ENCODE data around the gene NINJ1. TPM values are rescaled to one million over a fixed set of nuclear protein-coding genes. Genes with fewer than 3 reads are reported as not detected.
A peak's percentile ranks its signal among the peaks of the same experiment; 100 is the strongest.

NINJ1 gene
- 53.5 TPM for total RNA-seq

GRCh38 chr9:93134015-93134739 lies at the start of gene NINJ1:
TSS of gene NINJ1 (minus strand) at chr9:93134251. CDS start at chr9:93134217, 34 bp downstream.
- ATAC-seq: peak; percentile 77
- intact Hi-C loops (cut with DNase I): no loop called here
- DNase-seq (ENCODE audit: low spot score): peak; percentile 86

- intact Hi-C loops (cut with DNase I): no loop called here
- ATAC-seq (no peak), DNase-seq (ENCODE audit: low spot score) (no peak)
These were observed 49.1 kb upstream of the NINJ1 start for GRCh38 chr9:93183131-93183662.

- intact Hi-C loops (cut with DNase I): no loop called here
- ATAC-seq: no peak
- DNase-seq (ENCODE audit: low spot score): no peak
These were observed 48.5 kb upstream of the NINJ1 start for GRCh38 chr9:93182572-93182971.

GRCh38 chr9:93181672-93182435 lies 47.8 kb upstream of the NINJ1 start:
- intact Hi-C loops (cut with DNase I): no loop called here
- DNase-seq (ENCODE audit: low spot score) (no peak), ATAC-seq (no peak)

GRCh38 chr9:93180938-93181337 lies 46.9 kb upstream of the NINJ1 start:
- intact Hi-C loops (cut with DNase I): no loop called here
- DNase-seq (ENCODE audit: low spot score) (no peak), ATAC-seq (no peak)

- DNase-seq (ENCODE audit: low spot score) (no peak), ATAC-seq (no peak)
- intact Hi-C loops (cut with DNase I): no loop called here
These were observed 45.1 kb upstream of the NINJ1 start for GRCh38 chr9:93178851-93179786.

- DNase-seq (ENCODE audit: low spot score): no peak
- intact Hi-C loops (cut with DNase I): no loop called here
- ATAC-seq: peak; percentile 46
These were observed 43.6 kb upstream of the NINJ1 start for GRCh38 chr9:93177676-93178075.

- no peak for DNase-seq (ENCODE audit: low spot score)
- ATAC-seq: no peak
- intact Hi-C loops (cut with DNase I): no loop called here
These were observed 40.9 kb upstream of the NINJ1 start for GRCh38 chr9:93174976-93175375.

- intact Hi-C loops (cut with DNase I): no loop called here
- ATAC-seq: no peak
- DNase-seq (ENCODE audit: low spot score): no peak
These were observed 39.5 kb upstream of the NINJ1 start for GRCh38 chr9:93173365-93174051.

- no peak for ATAC-seq
These were observed 38.8 kb upstream of the NINJ1 start for GRCh38 chr9:93172666-93173364.

GRCh38 chr9:93171261-93171990 lies 37.4 kb upstream of the NINJ1 start:
- no peak for DNase-seq (ENCODE audit: low spot score)
- ATAC-seq: no peak
- intact Hi-C loops (cut with DNase I): no loop called here

More at GRCh38 chr9:93172666-93173364, 38.8 kb upstream of the NINJ1 start:
- no peak for DNase-seq (ENCODE audit: low spot score)
- intact Hi-C loops (cut with DNase I): no loop called here

GRCh38 chr9:93170571-93170970 lies 36.5 kb upstream of the NINJ1 start:
- ATAC-seq: no peak
- no peak for DNase-seq (ENCODE audit: low spot score)
- intact Hi-C loops (cut with DNase I): no loop called here

GRCh38 chr9:93169444-93169843 lies 35.4 kb upstream of the NINJ1 start:
- no peak for ATAC-seq
- intact Hi-C loops (cut with DNase I): no loop called here

GRCh38 chr9:93168581-93168980 lies 34.5 kb upstream of the NINJ1 start:
- intact Hi-C loops (cut with DNase I): no loop called here
- ATAC-seq (no peak), DNase-seq (ENCODE audit: low spot score) (no peak)

More at GRCh38 chr9:93169444-93169843, 35.4 kb upstream of the NINJ1 start:
- no peak for DNase-seq (ENCODE audit: low spot score)

GRCh38 chr9:93167838-93168237 lies 33.8 kb upstream of the NINJ1 start:
- DNase-seq (ENCODE audit: low spot score) (no peak), ATAC-seq (peak; percentile 51)
- intact Hi-C loops (cut with DNase I): no loop called here

GRCh38 chr9:93167185-93167584 lies 33.1 kb upstream of the NINJ1 start:
- no peak for ATAC-seq
- intact Hi-C loops (cut with DNase I): no loop called here
- no peak for DNase-seq (ENCODE audit: low spot score)

- no peak for ATAC-seq
- DNase-seq (ENCODE audit: low spot score): no peak
- intact Hi-C loops (cut with DNase I): no loop called here
These were observed 32.6 kb upstream of the NINJ1 start for GRCh38 chr9:93166699-93167098.
